Activated CD4-positive, alpha-beta T cell treated with anti-CD3 and anti-CD28 coated beads for 4 hours (primary cell): ENCODE data around the gene SYT8.
"Not testable (repeated sequence)": the region's sequence is repeated elsewhere in the genome, so short reads cannot be mapped to it uniquely, and the experiment has no call there.

Experiments used
- DNase-seq, 2 donors: peaks; one replicate each; pipeline ENCODE4 v3.0.0-alpha.2; 2020

Gene SYT8, protein sequence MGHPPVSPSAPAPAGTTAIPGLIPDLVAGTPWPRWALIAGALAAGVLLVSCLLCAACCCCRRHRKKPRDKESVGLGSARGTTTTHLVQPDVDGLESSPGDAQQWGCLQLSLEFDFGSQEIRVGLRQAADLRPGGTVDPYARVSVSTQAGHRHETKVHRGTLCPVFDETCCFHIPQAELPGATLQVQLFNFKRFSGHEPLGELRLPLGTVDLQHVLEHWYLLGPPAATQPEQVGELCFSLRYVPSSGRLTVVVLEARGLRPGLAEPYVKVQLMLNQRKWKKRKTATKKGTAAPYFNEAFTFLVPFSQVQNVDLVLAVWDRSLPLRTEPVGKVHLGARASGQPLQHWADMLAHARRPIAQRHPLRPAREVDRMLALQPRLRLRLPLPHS

DNA sequence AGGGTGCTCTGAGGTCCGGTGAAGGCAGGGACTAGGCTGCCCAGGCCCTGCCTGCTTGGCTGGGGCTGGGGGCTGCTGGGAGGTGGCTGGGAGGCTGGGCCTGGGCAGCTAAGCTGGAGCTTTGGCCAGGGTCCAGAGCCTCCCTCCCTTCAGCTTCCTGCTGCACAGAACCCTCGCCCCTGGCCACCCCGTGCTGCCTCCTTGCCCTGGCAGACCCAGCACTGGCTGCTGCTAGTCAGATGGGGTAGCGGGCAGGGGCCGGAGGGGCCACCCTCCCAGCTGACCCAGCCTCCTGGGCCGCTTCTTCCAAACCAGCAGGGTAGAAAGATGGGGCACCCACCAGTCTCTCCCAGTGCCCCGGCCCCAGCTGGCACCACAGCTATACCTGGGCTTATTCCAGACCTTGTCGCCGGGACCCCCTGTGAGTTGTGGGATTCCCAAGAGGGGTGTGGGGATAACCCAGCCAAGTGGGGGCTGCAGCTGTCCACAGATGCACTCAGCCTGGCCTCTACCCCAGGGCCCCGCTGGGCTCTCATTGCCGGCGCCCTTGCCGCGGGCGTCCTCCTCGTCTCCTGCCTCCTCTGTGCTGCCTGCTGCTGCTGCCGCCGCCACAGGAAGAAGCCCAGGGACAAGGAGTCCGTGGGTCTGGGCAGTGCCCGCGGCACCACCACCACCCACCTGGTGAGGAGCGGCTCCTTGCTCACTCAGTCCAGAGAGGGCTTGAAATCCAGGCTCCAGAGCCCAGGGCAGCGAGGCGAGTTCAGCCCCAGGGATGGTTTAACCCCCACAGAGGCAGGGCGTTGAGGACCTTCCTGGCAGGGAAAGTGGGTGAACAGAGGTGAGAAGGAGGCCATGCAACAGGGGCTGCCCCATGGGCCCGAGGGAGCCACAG is at the start of gene SYT8:
Gene SYT8, plus strand, starts transcription at position 212 of the 892 bp plus-strand sequence. Its CDS starts 116 bp downstream, at position 328.
- no peak for DNase-seq

DNA sequence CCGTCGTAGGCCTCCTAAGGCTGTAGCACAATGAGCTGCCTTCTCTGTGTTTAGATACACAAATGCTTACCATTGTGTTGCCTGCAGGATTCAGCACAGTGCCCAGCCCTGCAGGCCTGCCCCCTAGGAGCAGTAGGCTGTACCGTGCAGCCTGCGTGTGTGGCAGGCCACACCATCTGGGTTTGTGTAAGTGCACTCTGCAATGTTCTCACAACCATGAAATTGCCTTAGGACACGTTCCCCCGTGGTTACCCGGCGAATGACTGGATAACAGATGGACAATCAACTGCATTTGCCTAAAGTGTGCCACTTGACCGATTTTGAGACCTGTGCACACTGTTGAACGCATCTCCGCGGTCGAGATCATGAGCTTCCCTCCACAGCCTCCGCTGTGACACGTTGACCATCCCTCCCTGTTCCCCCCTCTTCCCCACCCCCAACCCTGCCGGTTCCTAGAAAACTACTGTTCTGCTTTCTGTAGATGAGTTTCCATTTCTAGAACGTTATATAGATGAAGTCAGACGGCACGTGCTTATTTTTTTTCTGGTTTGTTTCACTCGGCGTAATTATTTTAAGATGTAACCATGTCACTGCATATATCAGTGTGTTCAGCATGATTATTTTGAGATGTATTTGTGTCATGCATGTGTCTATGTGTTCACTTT is 48.9 kb upstream of the SYT8 start:
- no peak for DNase-seq

DNA sequence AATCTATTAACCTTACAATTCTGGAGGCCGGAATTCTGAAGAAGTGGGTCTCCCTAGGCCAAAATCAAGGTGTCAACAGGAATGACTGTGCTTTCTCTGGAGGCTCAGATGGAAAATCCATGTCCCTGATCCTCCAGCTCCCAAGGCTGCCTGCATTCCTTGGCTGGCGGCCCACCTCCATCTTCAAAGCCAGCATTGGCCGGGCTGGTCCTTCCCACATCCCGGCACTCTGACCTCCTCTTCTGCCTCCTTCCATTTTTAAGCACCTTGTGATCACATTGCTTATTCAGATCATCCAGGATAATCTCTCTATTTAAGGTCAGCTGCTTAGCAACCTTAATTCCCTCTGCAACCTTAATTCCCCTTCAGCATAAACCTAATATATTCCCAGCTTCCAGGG is 48.3 kb upstream of the SYT8 start:
- no peak for DNase-seq

DNA sequence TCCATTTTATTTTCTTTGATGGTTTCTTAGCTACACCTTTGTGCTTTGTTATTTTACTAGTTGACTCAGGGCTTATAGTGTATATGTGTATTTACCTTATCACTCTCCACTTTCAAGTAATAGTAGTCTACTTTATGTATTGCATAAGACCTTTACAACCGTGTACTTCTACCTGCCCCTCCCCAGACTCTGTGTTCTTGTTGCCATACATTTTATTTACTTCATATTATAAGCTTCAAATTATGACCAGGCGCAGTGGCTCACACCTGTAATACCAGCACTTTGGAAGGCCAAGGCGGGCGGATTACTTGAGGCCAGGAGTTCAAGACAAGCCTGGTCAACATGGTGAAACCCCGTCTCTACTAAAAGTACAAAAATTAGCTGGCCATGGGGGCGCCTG is 42.9 kb upstream of the SYT8 start:
- DNase-seq = no peak

DNA sequence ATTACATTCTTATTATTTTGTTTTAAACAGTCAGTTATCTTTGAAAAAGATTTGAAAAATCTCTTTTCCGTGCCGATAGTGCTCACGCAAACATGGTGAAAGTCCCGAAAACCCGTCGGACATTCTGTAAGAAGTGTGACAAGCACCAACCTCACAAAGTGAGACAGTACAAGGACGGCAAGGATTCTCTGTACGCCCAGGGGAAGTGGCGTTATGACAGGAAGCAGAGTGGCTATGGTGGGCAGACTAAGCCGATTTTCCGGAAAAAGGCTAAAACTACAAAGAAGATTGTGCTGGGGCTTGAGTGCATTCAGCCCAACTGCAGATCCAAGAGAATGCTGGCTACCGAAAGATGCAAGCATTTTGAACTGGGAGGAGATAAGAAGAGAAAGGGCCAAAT is 42.3 kb upstream of the SYT8 start:
- no peak for DNase-seq

DNA sequence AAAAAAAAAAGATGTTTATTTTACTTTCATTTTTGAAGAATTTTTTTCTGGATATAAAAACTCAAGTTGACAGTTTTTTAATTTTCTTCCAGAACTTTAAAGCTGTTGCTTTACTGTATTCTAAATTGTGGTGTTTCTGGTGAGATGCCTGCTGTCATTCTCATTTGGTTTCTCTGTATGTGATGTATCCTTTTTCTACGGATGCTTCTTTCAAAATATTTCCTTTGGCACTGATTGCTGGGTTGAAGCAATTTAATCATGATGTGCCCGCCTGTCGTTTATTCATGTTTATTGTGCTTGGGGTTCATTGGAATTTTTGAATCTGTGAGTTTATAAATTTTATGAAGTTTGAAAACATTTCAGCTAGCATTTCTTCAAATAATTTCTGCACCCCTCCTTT is 41.7 kb upstream of the SYT8 start:
- no peak for DNase-seq

DNA sequence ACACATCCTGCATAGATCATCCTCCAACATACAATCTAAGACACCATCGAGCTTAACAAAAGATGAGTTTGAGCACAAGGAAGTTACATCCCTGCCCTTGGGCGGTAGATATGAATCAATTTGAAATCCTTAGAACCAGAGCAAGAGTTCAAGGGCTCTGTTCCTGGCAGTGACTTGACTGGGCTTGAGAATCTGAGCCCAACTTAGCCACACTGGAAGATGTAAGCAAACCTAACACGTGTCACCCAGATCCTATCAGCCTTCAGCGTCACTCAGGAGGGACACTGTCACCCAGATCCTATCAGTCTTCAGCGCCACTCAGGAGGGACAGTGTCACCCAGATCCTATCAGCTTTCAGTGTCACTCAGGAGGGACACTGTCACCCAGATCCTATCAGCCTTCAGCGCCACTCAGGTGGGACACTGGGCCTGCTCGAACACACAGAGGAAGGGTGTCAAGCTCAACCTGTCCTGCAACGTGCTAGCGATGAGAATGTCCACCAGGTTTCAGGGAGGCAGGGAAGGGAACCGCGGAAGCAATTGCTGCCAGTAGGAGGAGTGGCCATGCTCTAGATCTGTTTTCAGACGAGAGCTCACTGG is 38.3 kb upstream of the SYT8 start:
- no peak for DNase-seq

DNA sequence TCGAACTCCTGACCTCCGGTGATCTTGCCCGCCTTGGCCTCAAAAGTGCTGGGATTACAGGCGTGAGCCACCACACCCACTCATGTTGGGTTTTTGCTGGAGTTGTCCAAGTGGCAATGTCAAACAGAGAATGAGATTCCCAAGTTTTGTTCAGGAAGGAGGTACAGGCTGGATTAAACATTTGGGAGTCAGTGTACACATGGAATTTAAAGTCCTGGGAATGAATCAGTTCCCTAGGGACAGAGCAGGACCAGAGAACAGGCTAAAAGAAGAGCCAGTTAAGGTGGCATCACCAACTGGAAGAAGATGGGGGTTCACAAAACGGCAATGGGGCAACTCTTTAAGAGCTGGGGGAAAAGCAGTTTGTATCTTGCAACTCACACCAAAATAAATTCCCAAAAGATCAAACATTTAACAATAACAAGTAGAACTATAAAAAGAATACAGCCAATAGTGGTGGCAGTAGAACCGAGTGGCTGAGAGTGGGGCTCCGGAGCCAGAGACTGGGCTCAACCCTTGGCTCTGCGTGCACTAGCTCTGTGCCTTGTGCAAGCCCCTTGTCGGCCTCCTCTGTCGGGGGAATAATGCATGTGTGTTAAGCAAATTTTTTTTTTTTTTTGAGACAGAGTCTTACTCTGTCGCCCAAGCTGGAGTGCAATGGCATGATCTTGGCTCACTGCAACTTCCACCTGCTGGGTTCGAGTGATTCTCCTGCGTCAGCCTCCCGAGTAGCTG is 37.2 kb upstream of the SYT8 start:
- no peak for DNase-seq

DNA sequence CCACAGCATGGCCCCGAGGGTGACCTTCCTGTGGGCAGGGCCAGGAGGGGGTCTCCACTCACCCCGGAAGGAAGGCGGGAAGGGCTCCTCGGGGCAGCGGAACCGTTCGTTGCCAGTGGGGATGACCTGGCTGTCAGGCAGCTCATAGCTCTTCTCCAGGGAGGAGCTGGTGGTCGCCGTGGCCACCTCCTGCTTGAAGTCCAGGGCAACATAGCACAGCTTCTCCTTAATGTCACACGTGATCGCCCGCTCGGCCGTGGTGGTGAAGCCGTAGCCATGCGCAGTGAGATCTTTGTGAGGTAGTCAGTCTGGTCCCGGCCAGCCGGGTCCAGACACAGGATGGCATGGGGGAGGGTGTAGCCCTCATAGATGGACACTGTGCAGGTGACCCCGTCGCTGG is 31.5 kb upstream of the SYT8 start:
- no peak for DNase-seq

DNA sequence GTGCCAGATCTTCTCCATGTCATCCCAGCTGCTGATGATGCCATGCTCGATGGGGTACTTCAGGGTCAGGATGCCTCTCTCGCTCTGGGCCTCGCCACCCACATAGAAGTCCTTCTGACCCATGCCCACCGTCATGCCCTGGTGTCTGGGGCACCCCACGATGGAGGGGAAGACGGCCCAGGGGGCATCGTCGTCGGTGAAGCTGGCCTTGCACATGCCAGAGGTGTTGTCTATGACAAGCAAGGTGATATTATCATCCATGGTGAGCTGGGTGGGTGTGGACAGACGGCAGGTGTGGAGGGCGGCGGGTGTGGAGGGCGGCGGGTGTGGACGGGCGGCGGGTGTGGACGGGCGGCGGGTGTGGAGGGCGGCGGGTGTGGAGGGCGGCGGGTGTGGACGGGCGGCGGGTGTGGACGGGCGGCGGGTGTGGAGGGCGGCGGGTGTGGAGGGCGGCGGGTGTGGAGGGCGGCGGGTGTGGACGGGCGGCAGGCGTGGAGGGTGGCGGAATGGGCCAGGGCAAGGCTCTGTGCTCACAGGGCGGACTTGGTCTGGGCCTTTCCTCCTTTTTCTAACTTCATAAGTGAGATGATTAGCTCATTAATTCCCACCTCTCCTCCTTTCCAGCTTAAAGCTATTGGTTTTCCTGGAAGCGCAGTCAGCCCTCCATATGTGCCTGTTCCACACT is 30.8 kb upstream of the SYT8 start:
- DNase-seq = not testable (repeated sequence)

DNA sequence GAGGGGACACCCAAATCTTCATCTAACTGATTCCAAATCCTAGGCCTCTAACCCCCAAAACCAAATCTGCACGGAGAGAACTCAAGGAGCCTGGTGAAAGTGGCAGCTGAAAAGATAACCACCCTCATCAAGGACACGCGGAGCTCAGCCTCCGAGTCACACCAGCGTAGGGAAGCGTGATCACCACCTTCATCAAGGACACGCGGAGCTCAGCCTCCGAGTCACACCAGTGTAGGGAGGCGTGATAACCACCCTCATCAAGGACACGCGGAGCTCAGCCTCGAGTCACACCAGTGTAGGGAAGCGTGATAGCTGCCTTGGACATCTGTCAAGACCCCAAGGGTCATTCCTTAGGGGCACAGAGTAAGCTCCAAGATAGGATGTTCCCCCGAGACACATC is 29.3 kb upstream of the SYT8 start:
- no peak for DNase-seq

DNA sequence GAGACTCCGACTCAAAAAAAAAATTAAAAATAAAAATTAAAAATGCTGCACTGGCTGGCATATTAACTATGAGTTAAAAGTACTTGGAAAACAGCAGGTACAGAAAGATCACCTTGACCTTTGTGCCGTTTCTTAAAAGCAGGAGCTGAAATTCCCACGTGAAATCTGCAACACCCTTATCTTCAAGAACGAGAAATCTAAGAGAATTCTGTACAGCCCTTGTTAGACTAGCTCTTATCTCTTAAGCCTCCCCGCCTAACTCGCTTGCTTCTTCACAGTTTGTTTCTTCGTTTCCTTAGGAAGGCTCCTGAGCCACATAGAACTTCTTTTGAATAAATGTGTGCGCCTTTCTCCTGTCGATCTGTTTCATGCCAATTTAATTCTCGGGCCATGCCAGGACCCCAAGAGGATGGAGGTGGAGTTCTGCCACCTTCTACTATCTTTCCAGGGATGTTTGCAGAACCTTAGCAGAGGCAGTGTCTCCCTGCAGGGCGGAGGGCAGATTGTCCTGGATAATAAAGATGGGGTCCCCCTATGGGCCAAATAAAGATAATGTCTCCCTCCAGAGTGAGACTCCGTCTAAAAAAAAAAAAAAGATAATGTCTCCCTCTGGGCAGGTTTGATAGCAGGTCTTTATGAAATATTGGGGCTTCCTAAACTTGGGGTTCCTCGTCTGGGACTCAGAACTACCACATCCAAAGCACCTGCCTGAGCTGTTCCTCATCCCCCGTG is 27.4 kb upstream of the SYT8 start:
- DNase-seq = no peak

DNA sequence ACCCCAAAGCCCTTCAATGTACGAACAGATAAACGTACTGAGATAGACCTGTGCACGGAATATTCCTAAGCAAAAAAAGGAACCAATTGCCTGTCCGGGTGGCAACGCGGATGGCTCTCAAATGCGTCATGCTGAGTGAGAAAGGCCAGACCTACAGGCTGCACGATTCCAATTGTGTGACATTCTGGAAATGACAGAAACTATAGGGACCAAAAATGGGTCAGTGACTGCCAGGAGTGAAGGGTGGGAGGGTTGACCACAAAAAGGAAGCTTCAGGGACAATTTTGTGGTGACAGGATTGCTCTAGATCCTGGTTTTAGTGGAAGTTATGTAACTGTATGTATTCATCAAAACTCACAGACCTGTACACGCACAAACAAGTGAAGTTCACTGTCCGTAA is 24.0 kb upstream of the SYT8 start:
- DNase-seq = no peak

DNA sequence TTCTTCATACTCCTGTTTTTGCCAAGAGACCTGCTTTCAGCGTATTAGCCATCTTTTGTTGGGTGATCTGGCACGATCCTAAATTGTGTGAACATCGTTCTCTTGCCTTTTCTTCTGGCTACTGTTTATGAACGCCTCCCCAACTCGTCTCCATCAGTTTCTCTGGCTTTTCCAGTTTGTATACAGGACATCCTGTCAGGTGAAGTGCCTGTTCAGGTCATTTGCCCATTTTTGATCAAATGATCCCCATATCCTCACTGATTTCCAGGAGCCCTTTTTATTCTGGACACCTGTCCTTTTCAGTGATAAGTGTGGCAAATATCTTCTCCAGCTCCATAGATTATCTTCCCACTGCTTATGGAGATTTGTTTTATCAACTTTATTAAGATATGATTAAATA is 22.5 kb upstream of the SYT8 start:
- DNase-seq = no peak

DNA sequence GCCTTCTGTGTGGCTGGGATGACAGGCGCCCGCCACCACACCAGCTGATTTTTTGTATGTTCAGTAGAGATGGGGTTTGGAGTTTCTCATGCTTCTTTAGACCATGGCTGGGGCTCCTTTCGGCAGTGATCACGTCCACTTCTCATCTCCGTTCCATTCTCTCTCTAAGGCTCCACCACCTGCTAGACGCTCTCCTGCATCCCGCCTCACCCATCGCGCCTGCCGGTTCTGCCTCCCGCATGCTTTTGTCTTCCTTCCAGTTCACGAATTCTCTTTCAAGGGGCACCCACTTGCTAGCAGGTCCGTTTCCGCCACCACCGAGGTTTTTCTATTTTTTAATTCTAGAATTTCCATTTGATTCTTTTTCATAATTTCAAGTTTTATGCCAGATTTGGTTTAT is 22.0 kb upstream of the SYT8 start:
- no peak for DNase-seq

DNA sequence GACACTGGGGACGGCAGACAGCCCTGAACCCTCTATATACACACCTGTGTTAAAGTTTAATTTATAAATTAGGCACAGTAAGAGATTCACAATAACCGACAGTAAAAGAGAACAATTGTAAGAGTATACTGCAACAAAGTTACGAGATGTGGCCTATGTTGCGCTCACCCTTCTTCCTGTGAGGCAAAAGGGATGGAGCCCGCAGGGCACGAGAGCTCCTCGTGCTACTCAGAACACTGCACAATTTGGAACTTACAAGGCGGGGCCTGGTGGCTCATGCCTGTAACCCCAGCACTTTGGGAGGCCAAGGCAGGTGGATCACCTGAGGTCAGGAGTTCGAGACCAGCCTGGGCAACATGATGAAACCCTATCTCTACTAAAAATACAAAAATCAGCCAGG is 21.4 kb upstream of the SYT8 start:
- DNase-seq = not testable (repeated sequence)

DNA sequence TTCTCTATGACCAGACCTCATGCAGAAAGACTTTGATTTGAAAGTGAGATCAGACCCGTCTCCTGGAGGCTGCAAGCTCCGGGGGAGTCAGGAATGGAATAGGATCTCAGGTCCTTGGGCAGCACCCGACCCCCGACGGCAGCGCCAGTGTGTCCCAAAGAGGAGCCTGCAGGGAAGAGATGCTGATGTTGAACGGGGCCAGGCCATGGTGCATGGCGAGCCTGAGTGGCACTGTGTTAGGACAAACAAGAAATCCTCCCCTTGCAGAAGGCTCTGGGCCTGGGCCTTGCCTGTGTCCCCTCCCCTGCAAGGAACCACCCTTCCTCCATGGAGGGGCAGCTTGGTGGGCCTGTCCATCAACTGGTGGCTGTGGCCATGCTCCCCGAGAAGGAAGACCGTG is 20.1 kb upstream of the SYT8 start:
- DNase-seq = no peak

DNA sequence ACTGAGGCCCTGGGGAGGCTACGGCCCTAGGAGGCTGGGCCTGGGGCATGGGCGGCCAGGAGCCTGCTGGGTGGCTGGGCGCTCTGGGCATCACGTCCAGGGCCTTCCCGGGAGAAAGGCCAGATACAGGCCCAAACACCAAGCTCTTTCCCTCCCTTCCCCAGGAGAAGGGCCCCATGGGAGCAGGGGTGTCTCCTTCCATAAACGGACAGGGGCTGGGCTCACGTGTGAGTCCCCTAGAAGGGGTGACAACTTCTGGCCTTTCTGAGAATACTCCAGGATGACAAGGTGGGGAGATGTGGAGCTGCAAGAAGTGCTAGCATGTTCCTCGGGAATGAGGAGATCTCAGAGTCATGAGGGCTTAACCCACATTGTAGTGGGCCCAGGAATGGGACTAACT is 19.5 kb upstream of the SYT8 start:
- no peak for DNase-seq

DNA sequence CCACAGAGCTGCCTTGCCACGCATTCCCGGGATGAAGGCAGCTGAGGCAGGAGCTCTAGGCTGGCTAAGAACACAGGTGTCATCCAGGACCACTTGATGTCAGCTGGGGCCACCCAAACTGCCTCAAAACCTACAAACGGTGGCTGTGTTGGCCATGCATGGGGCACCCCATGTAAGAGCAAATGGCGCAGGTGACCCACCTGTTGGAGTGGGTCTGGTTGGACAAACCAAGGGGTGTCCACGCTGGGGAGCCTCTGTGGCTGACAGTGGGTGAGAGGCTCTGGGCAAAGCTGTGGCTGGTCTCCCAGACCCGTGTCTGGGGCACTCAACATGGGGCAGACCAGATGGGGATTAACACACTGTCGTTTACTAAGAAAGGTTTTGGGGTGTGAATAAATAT is 19.0 kb upstream of the SYT8 start:
- DNase-seq = no peak

DNA sequence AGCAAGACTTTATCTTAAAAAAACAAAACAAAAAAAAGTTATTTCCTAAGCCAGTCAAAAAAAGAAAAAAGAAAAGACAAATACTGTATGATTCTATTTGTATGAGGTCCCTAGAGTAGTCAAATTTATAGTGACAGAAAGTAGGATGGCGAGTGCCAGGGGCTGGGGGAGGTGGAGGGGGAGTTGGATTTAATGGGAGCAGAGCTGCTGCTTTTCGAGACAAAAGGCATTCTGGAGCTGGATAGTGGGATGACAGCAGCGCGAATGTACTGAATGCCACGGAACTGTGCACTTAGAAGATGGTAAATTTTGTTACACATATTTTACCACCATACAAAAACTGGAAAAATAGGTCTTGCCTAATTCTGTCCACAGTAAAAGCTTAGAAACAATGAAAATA is 17.8 kb upstream of the SYT8 start:
- no peak for DNase-seq

DNA sequence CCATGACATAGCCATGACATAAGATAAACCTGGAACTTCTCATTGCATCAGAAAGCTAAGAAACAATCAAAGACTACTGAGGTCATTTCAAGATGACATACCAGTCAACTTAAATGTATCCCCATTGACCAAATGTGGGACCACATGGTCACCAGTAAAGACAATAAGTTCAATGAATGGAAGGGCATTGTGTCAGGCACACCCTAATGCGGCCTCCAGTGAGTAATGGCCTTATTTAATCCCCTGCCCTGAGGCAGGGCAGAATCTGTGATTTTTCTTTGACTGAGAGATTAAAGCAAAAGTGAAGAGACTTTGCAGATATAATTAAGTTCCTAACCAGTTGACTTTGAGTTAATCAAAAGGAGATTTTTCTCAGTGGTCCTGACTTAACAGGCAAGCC is 17.3 kb upstream of the SYT8 start:
- DNase-seq = no peak
